SK-N-SH treated with all-trans-retinoic acid at 6 μM for 48 hours (cell line): ENCODE measurements around the gene CHRNE.

Source experiments
- OSR1 ChIP-seq: fragments of 250-450 bp; sonication (Bioruptor Pico); IDR thresholded peaks from 2 replicates; pipeline ENCODE4 v1.8.0; 2022; ENCODE audit warnings: moderate library complexity, mild to moderate bottlenecking, inconsistent platforms
- SNAI2 ChIP-seq: fragments of 250-450 bp; sonication (Bioruptor Pico); IDR thresholded peaks from 2 replicates; pipeline ENCODE4 v1.5.0; 2020; ENCODE audit warnings: mild to moderate bottlenecking, moderate library complexity
- ZFP3 ChIP-seq: fragments of 250-450 bp; sonication (Bioruptor Pico); IDR thresholded peaks from 2 replicates; pipeline ENCODE4 v1.5.0; 2020; ENCODE audit warnings: mild to moderate bottlenecking, moderate library complexity
- ZFP30 ChIP-seq: fragments of 450-650 bp; formaldehyde crosslinking; IDR thresholded peaks from 2 replicates; pipeline ENCODE4 v1.5.0; 2022; ENCODE audit warnings: mild to moderate bottlenecking, moderate library complexity
- TF ChIP-seq, protein P1 (sequence below): fragments of 250-450 bp; sonication (Bioruptor Pico); IDR thresholded peaks from 2 replicates; pipeline ENCODE4 v1.8.0; 2020; ENCODE audit warnings: mild to moderate bottlenecking, moderate library complexity, borderline replicate concordance
- TF ChIP-seq, protein P2 (sequence below): fragments of 250-450 bp; sonication (Bioruptor Pico); IDR thresholded peaks from 2 replicates; pipeline ENCODE4 v1.5.1; 2020; ENCODE audit warnings: low read depth, mild to moderate bottlenecking, moderate library complexity

DNA sequence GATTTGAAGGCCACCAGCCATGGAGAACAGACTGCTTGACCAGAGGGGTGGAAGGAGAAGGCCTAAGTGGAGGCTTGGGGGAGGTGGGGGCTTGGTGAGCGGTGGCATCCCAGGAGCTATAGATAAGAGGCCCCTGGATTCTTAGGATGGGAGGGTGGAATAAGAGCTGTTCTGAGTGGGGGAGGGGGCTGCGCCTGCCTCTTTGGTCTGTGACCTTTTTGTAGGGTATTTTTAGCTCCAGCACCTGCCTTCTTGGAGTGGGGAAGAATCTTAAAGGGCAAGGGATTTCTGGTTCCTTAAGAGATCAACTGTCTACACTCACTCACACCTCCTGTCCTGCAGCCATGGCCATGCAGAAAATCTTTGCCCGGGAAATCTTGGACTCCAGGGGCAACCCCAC is 48.6 kb upstream of the CHRNE start:
- TF ChIP-seq ZFP3 (CRISPR knock-in tag) (no peak), OSR1 (CRISPR knock-in tag) (no peak), ZFP30 (CRISPR knock-in tag) (no peak), SNAI2 (no peak)
- TF ChIP-seq, protein P1, sequence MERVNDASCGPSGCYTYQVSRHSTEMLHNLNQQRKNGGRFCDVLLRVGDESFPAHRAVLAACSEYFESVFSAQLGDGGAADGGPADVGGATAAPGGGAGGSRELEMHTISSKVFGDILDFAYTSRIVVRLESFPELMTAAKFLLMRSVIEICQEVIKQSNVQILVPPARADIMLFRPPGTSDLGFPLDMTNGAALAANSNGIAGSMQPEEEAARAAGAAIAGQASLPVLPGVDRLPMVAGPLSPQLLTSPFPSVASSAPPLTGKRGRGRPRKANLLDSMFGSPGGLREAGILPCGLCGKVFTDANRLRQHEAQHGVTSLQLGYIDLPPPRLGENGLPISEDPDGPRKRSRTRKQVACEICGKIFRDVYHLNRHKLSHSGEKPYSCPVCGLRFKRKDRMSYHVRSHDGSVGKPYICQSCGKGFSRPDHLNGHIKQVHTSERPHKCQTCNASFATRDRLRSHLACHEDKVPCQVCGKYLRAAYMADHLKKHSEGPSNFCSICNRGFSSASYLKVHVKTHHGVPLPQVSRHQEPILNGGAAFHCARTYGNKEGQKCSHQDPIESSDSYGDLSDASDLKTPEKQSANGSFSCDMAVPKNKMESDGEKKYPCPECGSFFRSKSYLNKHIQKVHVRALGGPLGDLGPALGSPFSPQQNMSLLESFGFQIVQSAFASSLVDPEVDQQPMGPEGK (CRISPR knock-in tag), result no peak
- TF ChIP-seq, protein P2, sequence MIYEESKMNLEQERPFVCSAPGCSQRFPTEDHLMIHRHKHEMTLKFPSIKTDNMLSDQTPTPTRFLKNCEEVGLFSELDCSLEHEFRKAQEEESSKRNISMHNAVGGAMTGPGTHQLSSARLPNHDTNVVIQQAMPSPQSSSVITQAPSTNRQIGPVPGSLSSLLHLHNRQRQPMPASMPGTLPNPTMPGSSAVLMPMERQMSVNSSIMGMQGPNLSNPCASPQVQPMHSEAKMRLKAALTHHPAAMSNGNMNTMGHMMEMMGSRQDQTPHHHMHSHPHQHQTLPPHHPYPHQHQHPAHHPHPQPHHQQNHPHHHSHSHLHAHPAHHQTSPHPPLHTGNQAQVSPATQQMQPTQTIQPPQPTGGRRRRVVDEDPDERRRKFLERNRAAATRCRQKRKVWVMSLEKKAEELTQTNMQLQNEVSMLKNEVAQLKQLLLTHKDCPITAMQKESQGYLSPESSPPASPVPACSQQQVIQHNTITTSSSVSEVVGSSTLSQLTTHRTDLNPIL (CRISPR knock-in tag), result no peak
